OCI-LY7 (cell line): ENCODE measurements around the gene ARHGAP26. TPM values are rescaled to one million over a fixed set of nuclear protein-coding genes. Genes with fewer than 3 reads are reported as not detected.

ENCODE experiments used
- BruUV-seq: library from RNA; stranded (reverse); fragments of 400-500 nt; replicated peaks from 2 replicates; lab custom pipeline; 2021; lab: Mats Ljungman, UMichigan
- CTCF ChIA-PET: fragments of 300-600 bp; sonication (Branson Sonifier 250); formaldehyde crosslinking; loops from one replicate; lab custom pipeline; 2022; ENCODE audit warnings: antibody characterized with exemption; ENCODE audit not compliant: unreplicated experiment; lab: Charles Lee
- POLR2A ChIA-PET: fragments of 300-600 bp; sonication (Branson Sonifier 250); formaldehyde crosslinking; loops from one replicate; lab custom pipeline; 2022; ENCODE audit warnings: antibody characterized with exemption; lab: Charles Lee
- DNase-seq: peaks from one replicate; pipeline ENCODE4 v3.0.0-alpha.2; 2015; ENCODE audit warnings: low spot score
- H2AFZ ChIP-seq: fragments of 200-600 bp; sonication (generic), shearing (Covaris generic); 2 replicates; pipeline ENCODE4 v1.6.1; 2014; ENCODE audit warnings: mild to moderate bottlenecking, antibody characterized with exemption, low read length, moderate library complexity
- H3K27ac ChIP-seq: fragments of 200-600 bp; sonication (generic); 2 replicates; pipeline ENCODE4 v1.5.1; 2014; ENCODE audit warnings: mixed run types, low read depth, mild to moderate bottlenecking, moderate library complexity, low read length, inconsistent platforms; ENCODE audit not compliant: poor library complexity, severe bottlenecking
- H3K36me3 ChIP-seq: fragments of 200-600 bp; sonication (generic); 2 replicates; pipeline ENCODE4 v1.6.1; 2014; ENCODE audit warnings: mild to moderate bottlenecking, antibody characterized with exemption, low read length, moderate library complexity, mixed read lengths; ENCODE audit not compliant: insufficient read depth
- H3K4me1 ChIP-seq: fragments of 200-600 bp; sonication (generic); 2 replicates; pipeline ENCODE4 v1.5.1; 2014; ENCODE audit warnings: mild to moderate bottlenecking, low read length; ENCODE audit not compliant: insufficient read depth, poor library complexity, severe bottlenecking
- H3K4me2 ChIP-seq: fragments of 200-600 bp; sonication (generic); 2 replicates; pipeline ENCODE4 v1.6.1; 2014; ENCODE audit warnings: mild to moderate bottlenecking, low read length
- H3K4me3 ChIP-seq: fragments of 200-600 bp; sonication (generic); 2 replicates; pipeline ENCODE4 v1.5.1; 2014; ENCODE audit warnings: mild to moderate bottlenecking, low read depth, low read length; ENCODE audit not compliant: poor library complexity, severe bottlenecking
- H3K79me2 ChIP-seq: fragments of 200-600 bp; sonication (generic); 2 replicates; pipeline ENCODE4 v1.6.1; 2016; ENCODE audit warnings: low read depth, mild to moderate bottlenecking, low read length, moderate library complexity, mixed read lengths; ENCODE audit not compliant: insufficient read depth
- H3K9me2 ChIP-seq: fragments of 200-600 bp; sonication (generic); 2 replicates; pipeline ENCODE4 v1.6.1; 2016; ENCODE audit warnings: mild to moderate bottlenecking, low read length, mixed read lengths; ENCODE audit not compliant: insufficient read depth
- H3K9me3 ChIP-seq: fragments of 200-600 bp; sonication (generic); 2 replicates; pipeline ENCODE4 v1.6.1; 2014; ENCODE audit warnings: mild to moderate bottlenecking, mixed run types, low read length, mixed read lengths
- H4K20me1 ChIP-seq: fragments of 200-600 bp; sonication (generic); 2 replicates; pipeline ENCODE4 v1.6.1; 2014; ENCODE audit warnings: mild to moderate bottlenecking, antibody characterized with exemption, low read length, moderate library complexity, mixed read lengths; ENCODE audit not compliant: insufficient read depth
- CTCF ChIP-seq: fragments of 200-600 bp; sonication (generic); conservative IDR thresholded peaks from 2 replicates; pipeline ENCODE4 v1.5.1; 2014; ENCODE audit warnings: mild to moderate bottlenecking, antibody characterized with exemption, low read length, moderate library complexity, mixed read lengths
- EZH2phosphoT487 ChIP-seq: fragments of 200-600 bp; sonication (generic); IDR thresholded peaks from 2 replicates; pipeline ENCODE4 v1.6.1; 2018; ENCODE audit warnings: low read depth, borderline replicate concordance, mild to moderate bottlenecking, mixed run types, antibody characterized with exemption, low read length, moderate library complexity, mixed read lengths
- intact Hi-C: fragments of 100-400 bp; cut with micrococcal nuclease; formaldehyde crosslinking; loops from one replicate; pipeline ENCODE4 v1.10.0; 2022; ENCODE audit not compliant: unreplicated experiment
- total RNA-seq, 2 experiments: library from RNA; depleted of rRNA in 1 of 2; stranded (reverse); fragments of >200 nt in 1 of 2; shearing (Covaris generic) in 1 of 2; gene quantifications; 2 replicates each; pipeline ENCODE4 v1.2.3, GENCODE V29; 2014 to 2022

ARHGAP26 gene
- total RNA-seq, 2 experiments from 2014 or later: 7.0 to 19.1 TPM

- intact Hi-C loops: no loop called here
- Histone ChIP-seq H3K4me1 (no peaks in the 10 kb centered on the region), H3K27ac (no peak overlapping the region), H3K79me2 (no peaks in the 10 kb centered on the region), H4K20me1 (no peaks in the 10 kb centered on the region), H2AFZ (no peak overlapping the region), H3K36me3 (no peaks in the 10 kb centered on the region), H3K9me2 (no peaks in the 10 kb centered on the region), H3K4me2 (no peak overlapping the region), H3K9me3 (no peaks in the 10 kb centered on the region), H3K4me3 (no peak overlapping the region)
- no TSS peak for BruUV-seq
- TF ChIP-seq EZH2phosphoT487: no peak
- no peak for TF ChIP-seq CTCF
- POLR2A ChIA-PET: interaction anchor here (0.9 to 2.1 kb wide), 3 partner anchors 14 to 315 kb away, joined by 3 to 11 read pairs (median 4); no protein-coding TSS in a partner anchor
- CTCF ChIA-PET: no interaction called here
- DNase-seq: no peak
Observed at GRCh38 chr5:143113461-143113860, 343.3 kb downstream of the ARHGAP26 start.

- no peaks in the 10 kb centered on the region for H3K9me2 ChIP-seq
- no TSS peak for BruUV-seq
- H3K4me1 ChIP-seq: peaks cover 3% of the 10 kb centered on the region
- H3K4me3 ChIP-seq: no peak overlapping the region
- TF ChIP-seq CTCF (no peak), EZH2phosphoT487 (no peak)
- H3K4me2 ChIP-seq: no peak overlapping the region
- DNase-seq: no peak
- H4K20me1 ChIP-seq: no peaks in the 10 kb centered on the region
- H3K79me2 ChIP-seq: no peaks in the 10 kb centered on the region
- no peaks in the 10 kb centered on the region for H3K36me3 ChIP-seq
- intact Hi-C loops: no loop called here
- H3K27ac ChIP-seq: no peak overlapping the region
- H3K9me3 ChIP-seq: no peaks in the 10 kb centered on the region
- H2AFZ ChIP-seq: no peak overlapping the region
- CTCF ChIA-PET: no interaction called here
- POLR2A ChIA-PET: interaction anchor here (0.9 to 2.1 kb wide), 3 partner anchors 11 to 24 kb away, joined by 3 to 11 read pairs (median 4); no protein-coding TSS in a partner anchor
Observed at GRCh38 chr5:143114481-143114880, 344.3 kb downstream of the ARHGAP26 start.

- BruUV-seq: no TSS peak
- Histone ChIP-seq H3K4me1 (peaks cover 7% of the 10 kb centered on the region), H4K20me1 (no peaks in the 10 kb centered on the region), H3K79me2 (no peaks in the 10 kb centered on the region), H3K36me3 (no peaks in the 10 kb centered on the region), H2AFZ (no peak overlapping the region), H3K27ac (no peak overlapping the region), H3K9me2 (no peaks in the 10 kb centered on the region), H3K4me2 (no peak overlapping the region), H3K4me3 (no peak overlapping the region), H3K9me3 (no peaks in the 10 kb centered on the region)
- no peak for DNase-seq
- CTCF ChIA-PET: no interaction called here
- TF ChIP-seq EZH2phosphoT487 (no peak), CTCF (no peak)
- POLR2A ChIA-PET: interaction anchor here (0.6 to 1.7 kb wide), 3 partner anchors 13 to 152 kb away, joined by 3 to 5 read pairs (median 3); no protein-coding TSS in a partner anchor
- intact Hi-C loops: loop anchor here (5.0 kb wide), 1 partner anchor 287 kb away; the partner anchor contains the start of gene NR3C1
Observed at GRCh38 chr5:143115381-143115780, 345.2 kb downstream of the ARHGAP26 start.
